ENCODE data around the gene STRBP. TPM values are rescaled to one million over a fixed set of nuclear protein-coding genes. Genes with fewer than 3 reads are reported as not detected.

Gene STRBP
- total and polyA plus RNA-seq, 9 of the 15 experiments (the other 6 are each of a cell fraction or from before 2014, with no cell fraction given), result 27.7 to 84.0 (median 70.2) TPM

DNA sequence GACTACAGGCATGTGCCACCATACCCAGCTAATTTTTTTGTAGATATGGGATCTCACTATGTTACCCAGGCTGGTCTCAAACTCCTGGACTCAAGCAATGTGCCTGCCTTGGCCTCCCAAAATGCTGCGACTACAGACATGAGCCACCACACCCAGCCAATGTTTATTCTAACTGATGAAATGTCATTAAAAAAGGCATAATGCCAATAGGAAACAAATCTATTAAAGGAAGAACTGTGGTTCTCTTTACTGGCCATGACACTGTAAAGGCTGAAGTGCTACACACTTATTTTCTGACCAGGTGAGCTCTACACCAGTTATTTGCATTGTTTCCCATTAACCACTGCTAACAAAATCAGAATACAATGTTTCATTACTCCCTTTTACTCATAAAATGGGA is 106.0 kb downstream of the STRBP start:
- Histone ChIP-seq H3K79me2 (ENCODE audit: control insufficient read depth, insufficient read depth, low read length) (no peaks in the 10 kb centered on the region), H3K4me2 (ENCODE audit: insufficient read depth, low read length) (no peak overlapping the region), H2AFZ (ENCODE audit: low read depth, low read length) (no peak overlapping the region), H3K9me3 (replicated peaks; ENCODE audit: control insufficient read depth, insufficient read depth, low read depth, low read length) (no peaks in the 10 kb centered on the region), H3K27me3 (ENCODE audit: control insufficient read depth in 2 of 2, insufficient read depth in 2 of 2, low read length in 2 of 2) (no peaks in the 10 kb centered on the region), H3K27ac (ENCODE audit: extremely low read depth, low read depth, low read length) (no peak overlapping the region), H3K9me1 (ENCODE audit: control insufficient read depth, insufficient read depth, low read length) (no peaks in the 10 kb centered on the region), H3K36me3 (ENCODE audit: control insufficient read depth, insufficient read depth, low read length) (peaks cover 18% of the 10 kb centered on the region), H4K20me1 (replicated peaks; ENCODE audit: control insufficient read depth, insufficient read depth, low read length) (no peaks in the 10 kb centered on the region), H3K4me1 (replicated peaks in 1 of 2; ENCODE audit: control insufficient read depth in 2 of 2, insufficient read depth in 2 of 2, low read length in 2 of 2) (no peaks in the 10 kb centered on the region), H3K4me3 (no peak overlapping the region), H3K9ac (ENCODE audit: insufficient read depth in 1 of 2, low read depth in 2 of 2, low read length in 2 of 2) (no peak overlapping the region)
- FAIRE-seq (no peak), DNase-seq (ENCODE audit: extremely low read depth in 1 of 4, low spot score in 3 of 4) (no peak), ATAC-seq (no peak)
- 69% methylated on average over 1 of the region's 1 CpG for WGBS (ENCODE audit: insufficient coverage, low coverage, missing lambda C conversion rate)
- ChIA-PET POLR2A (interaction anchor here (0.5 to 0.6 kb wide), 2 partner anchors 65 to 178 kb away, joined by 3 read pairs; no protein-coding TSS in a partner anchor), CTCF (ENCODE audit: low intra/inter-chr PET ratio) (no interaction called here)
- no TSS peak for BruUV-seq (replicated peaks)
- in situ Hi-C loops (cut with MboI) (no loop called here), intact Hi-C loops (cut with micrococcal nuclease) (no loop called here)
- TF ChIP-seq ZNF511 (CRISPR knock-in tag; IDR thresholded peaks at IDR 0.05) (no peak), PREB (CRISPR knock-in tag; IDR thresholded peaks at IDR 0.05) (no peak), JUND (IDR thresholded peaks at IDR 0.05; ENCODE audit: borderline replicate concordance, low read depth, low read length) (no peak), JUND (tag; IDR thresholded peaks at IDR 0.05; ENCODE audit: borderline replicate concordance, low read depth, low read length) (no peak), ZNF668 (CRISPR knock-in tag; IDR thresholded peaks at IDR 0.05) (no peak), MAFG (tag; conservative IDR thresholded peaks at IDR 0.05) (no peak), ATF6 (CRISPR knock-in tag; IDR thresholded peaks at IDR 0.05) (no peak)
- TF ChIP-seq, protein P1, sequence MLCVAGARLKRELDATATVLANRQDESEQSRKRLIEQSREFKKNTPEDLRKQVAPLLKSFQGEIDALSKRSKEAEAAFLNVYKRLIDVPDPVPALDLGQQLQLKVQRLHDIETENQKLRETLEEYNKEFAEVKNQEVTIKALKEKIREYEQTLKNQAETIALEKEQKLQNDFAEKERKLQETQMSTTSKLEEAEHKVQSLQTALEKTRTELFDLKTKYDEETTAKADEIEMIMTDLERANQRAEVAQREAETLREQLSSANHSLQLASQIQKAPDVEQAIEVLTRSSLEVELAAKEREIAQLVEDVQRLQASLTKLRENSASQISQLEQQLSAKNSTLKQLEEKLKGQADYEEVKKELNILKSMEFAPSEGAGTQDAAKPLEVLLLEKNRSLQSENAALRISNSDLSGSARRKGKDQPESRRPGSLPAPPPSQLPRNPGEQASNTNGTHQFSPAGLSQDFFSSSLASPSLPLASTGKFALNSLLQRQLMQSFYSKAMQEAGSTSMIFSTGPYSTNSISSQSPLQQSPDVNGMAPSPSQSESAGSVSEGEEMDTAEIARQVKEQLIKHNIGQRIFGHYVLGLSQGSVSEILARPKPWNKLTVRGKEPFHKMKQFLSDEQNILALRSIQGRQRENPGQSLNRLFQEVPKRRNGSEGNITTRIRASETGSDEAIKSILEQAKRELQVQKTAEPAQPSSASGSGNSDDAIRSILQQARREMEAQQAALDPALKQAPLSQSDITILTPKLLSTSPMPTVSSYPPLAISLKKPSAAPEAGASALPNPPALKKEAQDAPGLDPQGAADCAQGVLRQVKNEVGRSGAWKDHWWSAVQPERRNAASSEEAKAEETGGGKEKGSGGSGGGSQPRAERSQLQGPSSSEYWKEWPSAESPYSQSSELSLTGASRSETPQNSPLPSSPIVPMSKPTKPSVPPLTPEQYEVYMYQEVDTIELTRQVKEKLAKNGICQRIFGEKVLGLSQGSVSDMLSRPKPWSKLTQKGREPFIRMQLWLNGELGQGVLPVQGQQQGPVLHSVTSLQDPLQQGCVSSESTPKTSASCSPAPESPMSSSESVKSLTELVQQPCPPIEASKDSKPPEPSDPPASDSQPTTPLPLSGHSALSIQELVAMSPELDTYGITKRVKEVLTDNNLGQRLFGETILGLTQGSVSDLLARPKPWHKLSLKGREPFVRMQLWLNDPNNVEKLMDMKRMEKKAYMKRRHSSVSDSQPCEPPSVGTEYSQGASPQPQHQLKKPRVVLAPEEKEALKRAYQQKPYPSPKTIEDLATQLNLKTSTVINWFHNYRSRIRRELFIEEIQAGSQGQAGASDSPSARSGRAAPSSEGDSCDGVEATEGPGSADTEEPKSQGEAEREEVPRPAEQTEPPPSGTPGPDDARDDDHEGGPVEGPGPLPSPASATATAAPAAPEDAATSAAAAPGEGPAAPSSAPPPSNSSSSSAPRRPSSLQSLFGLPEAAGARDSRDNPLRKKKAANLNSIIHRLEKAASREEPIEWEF (CRISPR knock-in tag; IDR thresholded peaks at IDR 0.05), result no peak

Data from K562 (cell line).